Gastroesophageal sphincter (tissue), 4 donors: Measurements from ENCODE around the gene IFT122. TPM values are rescaled to one million over a fixed set of nuclear protein-coding genes. Genes with fewer than 3 reads are reported as not detected.

ENCODE experiments used
- ATAC-seq: fragments of 150-250 bp; one replicate; pipeline ENCODE4 v1.9.1; 2016; ENCODE audit warnings: mild to moderate bottlenecking, moderate library complexity
- H3K27ac ChIP-seq, 4 donors: fragments of 200-600 bp; sonication (generic) in 3 of 4; 1 replicate in 3 of 4; 2 replicates in 1 of 4; pipeline ENCODE4 v1.5.1; 2016 to 2019
- H3K27me3 ChIP-seq: fragments of 200-600 bp; sonication (generic); one replicate; pipeline ENCODE4 v1.5.1; 2019
- H3K36me3 ChIP-seq, 2 donors: fragments of 200-600 bp; sonication (generic); one replicate each; pipeline ENCODE4 v1.5.1; 2019; ENCODE audit warnings: control low read depth in 1 of 2
- H3K4me1 ChIP-seq, 3 donors: fragments of 200-600 bp; sonication (generic); 1 replicate in 2 of 3; 2 replicates in 1 of 3; pipeline ENCODE4 v1.5.1; 2016 to 2019; ENCODE audit warnings: control low read depth in 2 of 3
- H3K4me3 ChIP-seq, 2 donors: fragments of 200-600 bp; sonication (generic); one replicate each; pipeline ENCODE4 v1.5.1; 2019; ENCODE audit warnings: mild to moderate bottlenecking in 1 of 2, moderate library complexity in 1 of 2
- H3K9me3 ChIP-seq, 3 donors: fragments of 200-600 bp; sonication (generic); one replicate each; pipeline ENCODE4 v1.5.1; 2017 to 2019; ENCODE audit warnings: control low read depth in 2 of 3
- CTCF ChIP-seq, 4 experiments: fragments of 200-600 bp in 2 of 4; fragments of 450-650 bp in 2 of 4; sonication (generic) in 1 of 4; IDR thresholded peaks; one replicate each; pipeline ENCODE4 v1.5.1; 2017 to 2019; ENCODE audit warnings: antibody characterized with exemption in 4 of 4, mild to moderate bottlenecking in 2 of 4, moderate library complexity in 2 of 4
- EP300 ChIP-seq: sonication (generic); formaldehyde crosslinking; IDR thresholded peaks from one replicate; pipeline ENCODE4 v1.6.1; 2017; ENCODE audit warnings: antibody characterized with exemption, mild to moderate bottlenecking
- POLR2A ChIP-seq, 2 donors: fragments of 450-650 bp; IDR thresholded peaks; one replicate each; pipeline ENCODE4 v1.6.1; 2017; ENCODE audit warnings: antibody characterized with exemption in 2 of 2, mild to moderate bottlenecking in 2 of 2, moderate library complexity in 1 of 2
- POLR2AphosphoS5 ChIP-seq: sonication (generic); formaldehyde crosslinking; IDR thresholded peaks from one replicate; pipeline ENCODE4 v1.6.1; 2017; ENCODE audit warnings: antibody characterized with exemption
- WGBS, 2 donors: methylation state at CpG; one replicate each; pipeline ENCODE4 v1.1.5; 2018; ENCODE audit warnings: low coverage in 1 of 2; 5-methylcytosine and 5-hydroxymethylcytosine counted together
- total RNA-seq, 4 donors: library from RNA; depleted of rRNA; stranded (reverse); fragments of >200 nt; gene quantifications; one replicate each; pipeline ENCODE4 v1.1.0, GENCODE V29; 2016

Gene IFT122
- total RNA-seq, 4 donors from 2014 or later: 18.1 to 38.3 (median 26.8) TPM

DNA sequence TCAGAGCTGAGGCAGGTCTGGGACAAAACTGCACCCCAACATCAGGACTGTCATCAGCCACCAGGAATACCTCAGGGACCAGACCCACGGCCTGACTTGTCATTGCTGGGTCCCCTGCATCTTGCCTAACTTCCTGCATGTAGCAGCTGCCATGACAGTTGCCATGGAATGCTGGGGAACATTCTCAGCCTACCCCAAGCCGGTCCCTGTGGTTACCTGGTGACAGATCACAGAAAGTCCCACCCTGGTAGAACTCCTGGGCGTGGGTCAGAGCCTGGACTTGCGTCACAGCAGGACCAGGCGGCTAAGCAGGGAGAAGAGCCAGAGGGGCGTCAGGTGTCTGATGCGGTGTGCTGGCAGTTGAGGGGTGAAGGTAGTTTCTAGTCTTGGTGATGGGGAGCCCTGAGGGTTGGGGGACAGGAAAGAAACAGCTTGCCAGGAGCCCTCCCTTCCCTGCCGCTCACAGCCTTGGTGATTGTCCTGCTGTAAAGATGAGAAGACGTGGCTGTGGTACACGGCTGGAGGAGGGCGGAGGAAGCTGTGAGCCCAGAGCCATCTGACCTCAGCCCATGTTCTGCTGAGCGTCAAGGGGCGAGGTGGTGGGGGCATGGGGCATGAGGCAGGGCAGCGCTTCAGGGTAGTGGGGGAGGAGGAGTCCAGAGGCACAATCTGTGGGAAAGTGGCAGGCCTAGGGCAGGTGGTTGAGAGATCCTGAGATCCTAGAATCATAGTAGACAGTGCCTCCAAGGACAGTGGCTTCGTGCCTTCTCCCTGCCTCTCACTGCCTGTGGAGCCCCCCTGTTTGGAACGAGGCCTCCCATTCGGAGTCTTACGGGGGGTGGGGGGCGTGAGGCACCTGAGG, 108.3 kb downstream of the IFT122 start:
- WGBS, 2 donors: 83 to 92% methylated on average over 4 to 6 of the region's 19 CpGs
- H3K4me3 ChIP-seq: no peak overlapping the region
- TF ChIP-seq POLR2AphosphoS5: no peak
- no peak for TF ChIP-seq CTCF (IDR thresholded peaks at IDR 0.05)
- no peak for TF ChIP-seq POLR2A (IDR thresholded peaks at IDR 0.05)
- TF ChIP-seq EP300: no peak
- H3K4me1 ChIP-seq: no peaks in the 10 kb centered on the region
- no peaks in the 10 kb centered on the region for H3K36me3 ChIP-seq
- no peak overlapping the region for H3K27ac ChIP-seq
- H3K27me3 ChIP-seq: no peaks in the 10 kb centered on the region
- ATAC-seq: no peak
- no peaks in the 10 kb centered on the region for H3K9me3 ChIP-seq

DNA sequence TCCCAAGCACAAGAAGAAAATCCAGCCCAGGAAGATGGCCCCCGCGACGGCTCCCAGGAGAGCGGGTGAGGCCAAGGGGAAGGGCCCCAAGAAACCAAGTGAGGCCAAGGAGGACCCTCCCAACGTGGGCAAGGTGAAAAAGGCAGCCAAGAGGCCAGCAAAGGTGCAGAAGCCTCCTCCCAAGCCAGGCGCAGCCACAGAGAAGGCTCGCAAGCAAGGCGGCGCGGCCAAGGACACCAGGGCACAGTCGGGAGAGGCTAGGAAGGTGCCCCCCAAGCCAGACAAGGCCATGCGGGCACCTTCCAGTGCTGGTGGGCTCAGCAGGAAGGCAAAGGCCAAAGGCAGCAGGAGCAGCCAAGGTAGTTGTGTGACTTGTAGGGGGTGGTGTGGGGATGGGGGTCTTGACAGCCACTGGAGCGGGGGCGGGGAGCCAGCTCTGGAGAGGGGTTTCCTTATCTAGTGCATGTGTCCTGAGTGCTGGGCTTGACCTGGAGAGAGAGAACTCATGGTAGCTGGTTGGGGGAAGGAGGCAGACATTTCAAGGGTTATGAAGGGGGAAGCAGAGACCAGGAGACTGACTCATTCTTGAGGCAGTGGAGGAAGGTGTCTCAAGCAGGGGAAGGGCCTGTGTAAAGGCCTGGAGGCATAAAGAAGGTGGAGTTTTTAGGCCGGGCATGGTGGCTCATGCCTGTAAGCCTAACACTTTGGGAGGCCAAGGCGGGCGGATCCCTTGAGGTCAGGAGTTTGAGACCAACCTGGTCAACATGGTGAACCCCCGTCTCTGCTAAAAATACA, 109.2 kb downstream of the IFT122 start:
- WGBS, 2 donors: 94% methylated on average over 4 of the region's 18 CpGs; no CpG with 5 or more reads in 1 of the 2 donors
- Histone ChIP-seq H3K4me3 (no peak overlapping the region), H3K27ac (no peak overlapping the region), H3K36me3 (no peaks in the 10 kb centered on the region), H3K27me3 (no peaks in the 10 kb centered on the region), H3K4me1 (peaks cover 0 to 8% (median 0%) of the 10 kb centered on the region in 3 donors), H3K9me3 (no peaks in the 10 kb centered on the region)
- no peak for TF ChIP-seq POLR2A (IDR thresholded peaks at IDR 0.05)
- TF ChIP-seq EP300: no peak
- TF ChIP-seq POLR2AphosphoS5: no peak
- TF ChIP-seq CTCF (IDR thresholded peaks at IDR 0.05): no peak
- no peak for ATAC-seq

DNA sequence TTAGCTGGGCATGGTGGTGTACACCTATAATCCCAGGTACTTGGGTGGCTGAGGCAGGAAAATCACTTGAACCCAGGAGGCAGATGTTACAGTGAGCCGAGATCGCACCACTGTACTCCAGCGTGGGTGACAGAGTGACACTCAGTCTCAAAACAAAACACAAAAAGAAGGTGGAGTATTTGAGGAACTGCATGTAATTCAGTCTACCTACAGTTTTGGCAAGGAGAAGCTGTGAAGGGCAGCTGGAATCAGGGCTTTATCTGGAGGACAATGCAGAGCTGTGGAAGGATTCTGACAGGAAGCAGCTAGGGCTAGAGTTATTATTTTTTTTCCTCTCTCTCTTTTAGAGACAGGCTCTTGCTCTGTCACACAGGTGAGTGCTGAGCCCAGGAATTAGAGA, 109.8 kb downstream of the IFT122 start:
- no peaks in the 10 kb centered on the region for H3K36me3 ChIP-seq
- no peak for ATAC-seq
- TF ChIP-seq EP300 (no peak), POLR2AphosphoS5 (no peak), CTCF (IDR thresholded peaks at IDR 0.05) (no peak), POLR2A (IDR thresholded peaks at IDR 0.05) (no peak)
- no peak overlapping the region for H3K27ac ChIP-seq
- peaks cover 0 to 14% (median 0%) of the 10 kb centered on the region in 3 donors for H3K4me1 ChIP-seq
- H3K9me3 ChIP-seq: no peaks in the 10 kb centered on the region
- H3K4me3 ChIP-seq: no peak overlapping the region
- H3K27me3 ChIP-seq: no peaks in the 10 kb centered on the region
- WGBS, 2 donors: 95% methylated on average over 3 of the region's 3 CpGs; no CpG with 5 or more reads in 1 of the 2 donors

- 61 to 85% methylated on average over 7 to 8 of the region's 10 CpGs for WGBS, 2 donors
- Histone ChIP-seq H3K9me3 (no peaks in the 10 kb centered on the region), H3K4me3 (no peak overlapping the region), H3K4me1 (peaks cover 0 to 39% (median 0%) of the 10 kb centered on the region in 3 donors), H3K36me3 (peaks cover 0 to 21% of the 10 kb centered on the region in 2 donors), H3K27ac (no peak overlapping the region), H3K27me3 (no peaks in the 10 kb centered on the region)
- TF ChIP-seq CTCF (IDR thresholded peaks at IDR 0.05): no peak
- no peak for TF ChIP-seq POLR2AphosphoS5
- TF ChIP-seq POLR2A (IDR thresholded peaks at IDR 0.05): no peak
- no peak for TF ChIP-seq EP300
- no peak for ATAC-seq
These were observed 112.4 kb downstream of the IFT122 start for GRCh38 chr3:129552287-129553050.
